Kidney (tissue), 14 donors: ENCODE results near the gene ZNF692. TPM values are rescaled to one million over a fixed set of nuclear protein-coding genes. Genes with fewer than 3 reads are reported as not detected.

ENCODE experiments used
- DNase-seq, 5 donors: peaks; one replicate each; pipeline ENCODE4 v3.0.0-alpha.2; 2013 to 2020
- FAIRE-seq: peaks from 2 replicates; lab custom pipeline; 2012; peaks lifted over from hg19 to GRCh38; lab: Jason Lieb, UNC
- H3K27ac ChIP-seq, 2 donors: one replicate each; pipeline ENCODE4 v1.7.0; 2013; ENCODE audit warnings: low read depth in 2 of 2, low read length in 2 of 2, inconsistent platforms in 1 of 2
- H3K27me3 ChIP-seq: one replicate; pipeline ENCODE4 v1.7.1; 2013; ENCODE audit warnings: low read length, inconsistent platforms; ENCODE audit not compliant: control insufficient read depth, insufficient read depth
- H3K36me3 ChIP-seq, 3 donors: one replicate each; pipeline versions ENCODE4 v1.7.0 to v1.7.1; 2013; ENCODE audit warnings: low read length in 3 of 3, control low read depth in 1 of 3, inconsistent platforms in 1 of 3; ENCODE audit not compliant: insufficient read depth in 3 of 3, control insufficient read depth in 2 of 3
- H3K4me1 ChIP-seq, 3 donors: one replicate each; pipeline versions ENCODE4 v1.7.0 to v1.7.1; 2013; ENCODE audit warnings: low read length in 3 of 3, inconsistent platforms in 1 of 3, low read depth in 1 of 3; ENCODE audit not compliant: control insufficient read depth in 2 of 3, insufficient read depth in 2 of 3
- H3K4me3 ChIP-seq, 3 donors: one replicate each; pipeline versions ENCODE4 v1.7.0 to v1.8.1; 2013; ENCODE audit warnings: low read length in 3 of 3, control low read depth in 1 of 3, inconsistent platforms in 1 of 3
- H3K9ac ChIP-seq, 3 donors: one replicate each; pipeline versions ENCODE4 v1.7.0 to v1.7.1; 2013; ENCODE audit warnings: low read length in 3 of 3, control low read depth in 1 of 3, inconsistent platforms in 1 of 3
- H3K9me3 ChIP-seq, 3 donors: one replicate each; pipeline versions ENCODE4 v1.7.0 to v1.7.1; 2013; ENCODE audit warnings: low read length in 3 of 3, control low read depth in 1 of 3, inconsistent platforms in 1 of 3; ENCODE audit not compliant: control insufficient read depth in 2 of 3, insufficient read depth in 1 of 3
- intact Hi-C: fragments of 100-400 bp; cut with DNase I; formaldehyde crosslinking; loops from one replicate; pipeline ENCODE4 v1.11.1; 2022
- polyA plus RNA-seq: library from polyadenylated mRNA; stranded (reverse); fragments of 350-450 nt; fragmentation: Illumina TruSeq; extraction: RNeasy Lipid Tissue Mini Kit (QIAGEN cat#74804); gene quantifications from one replicate; pipeline ENCODE4 v1.2.3, GENCODE V29; 2014; ENCODE audit warnings: low read depth, low replicate concordance; ENCODE audit not compliant: insufficient read depth
- total RNA-seq: library from RNA; stranded (reverse); fragmentation: NEBNext Ultra II Directional; extraction: Animal tissue kit (Norgen Biotek cat#: 25700); gene quantifications from one replicate; pipeline ENCODE4 v1.2.1, GENCODE V29; 2021
- TF ChIP-seq, protein P1 (sequence below): IDR thresholded peaks from 3 replicates; pipeline ENCODE4 v1.5.1; 2012; ENCODE audit warnings: mild to moderate bottlenecking, moderate library complexity, borderline replicate concordance; ENCODE audit not compliant: insufficient read depth; ENCODE audit errors: extremely low read depth
- donor health status: control.
- donor health status: control.
- donor health status: control.
- donor health status: control.
- donor health status: control.
- donor health status: DM: yes; HTN: yes; CAD: no.
- donor health status: Normal renal cell carcinoma (clear cell type).

The ZNF692 gene
- total and polyA plus RNA-seq, 2 donors from 2014 or later, result 29.6 to 34.4 TPM

DNA sequence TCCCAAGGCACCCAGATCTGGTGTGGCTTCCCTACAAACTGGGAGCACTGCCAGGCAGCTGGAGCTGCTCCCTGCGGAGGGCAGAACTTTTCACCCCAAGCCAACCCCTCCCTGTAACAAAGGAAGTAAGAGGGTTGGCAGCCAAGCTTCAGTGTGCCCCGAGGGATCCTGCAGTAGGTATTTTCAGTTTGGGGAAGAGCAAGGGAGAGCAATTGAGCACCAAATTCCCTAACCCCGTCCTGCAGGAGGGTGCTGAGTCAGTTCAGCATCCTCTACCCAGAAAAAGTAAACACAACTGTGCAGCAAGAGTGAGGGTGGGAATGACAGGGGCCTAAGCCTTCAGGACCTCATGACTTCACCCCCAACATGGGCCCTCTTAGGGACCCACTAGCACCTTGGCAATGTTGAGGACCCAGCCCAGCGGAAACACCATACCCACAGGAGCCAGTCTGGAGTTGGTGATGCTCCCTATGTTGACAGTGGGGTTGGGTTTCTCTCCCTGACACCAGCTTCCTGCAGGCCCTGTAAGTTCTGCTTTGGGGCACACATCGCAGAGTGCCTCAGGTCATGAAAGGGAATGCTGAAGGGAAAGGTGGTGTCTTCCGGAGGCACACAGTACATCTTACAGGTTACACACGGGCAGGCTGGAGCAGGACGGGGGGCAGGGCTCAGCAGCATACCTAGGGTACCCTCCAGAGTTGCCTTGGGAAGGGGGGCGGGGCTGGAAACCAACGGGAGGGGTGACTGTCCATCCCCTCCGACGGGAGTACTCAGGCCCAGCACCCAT is 48.0 kb downstream of the ZNF692 start:
- FAIRE-seq, result no peak

DNA sequence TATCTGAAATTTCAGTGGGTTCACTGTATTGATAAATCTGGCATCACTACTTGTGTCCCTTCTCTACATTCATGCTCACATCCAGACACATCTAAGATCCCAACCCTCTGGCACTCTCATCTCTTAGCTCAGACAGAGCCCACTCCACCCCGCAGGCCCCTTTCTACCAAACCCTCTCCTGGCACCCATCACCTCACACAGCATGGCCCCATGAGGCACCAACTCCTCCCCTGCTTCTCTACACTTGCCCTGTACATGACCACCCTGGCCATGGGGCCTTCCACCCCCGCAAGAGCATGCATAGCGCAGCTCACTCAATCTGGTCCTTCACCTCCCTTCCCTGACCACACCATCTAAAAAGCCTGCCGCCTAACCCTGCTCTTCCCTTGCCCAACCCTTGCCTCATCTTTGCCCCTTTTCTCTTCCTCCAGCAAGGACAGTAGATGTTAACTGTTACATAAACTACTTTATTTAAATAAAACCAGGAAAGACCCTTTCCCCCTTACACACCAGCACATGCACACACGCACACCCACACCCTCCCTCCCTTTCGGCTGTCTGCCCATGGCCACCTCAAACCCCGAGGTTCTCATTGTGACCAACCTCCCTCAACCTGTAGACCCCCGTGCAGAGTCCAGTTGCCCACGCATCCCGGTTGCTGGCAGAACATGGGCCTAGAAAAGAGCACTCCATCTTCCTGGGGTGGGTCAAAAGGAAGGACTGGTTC is 48.7 kb downstream of the ZNF692 start:
- no peaks in the 10 kb centered on the region for H3K9me3 ChIP-seq
- no peak overlapping the region for H3K4me3 ChIP-seq
- H3K36me3 ChIP-seq, result peaks cover 0 to 25% (median 19%) of the 10 kb centered on the region in 3 donors
- H3K27me3 ChIP-seq, result no peaks in the 10 kb centered on the region
- TF ChIP-seq, protein P1, sequence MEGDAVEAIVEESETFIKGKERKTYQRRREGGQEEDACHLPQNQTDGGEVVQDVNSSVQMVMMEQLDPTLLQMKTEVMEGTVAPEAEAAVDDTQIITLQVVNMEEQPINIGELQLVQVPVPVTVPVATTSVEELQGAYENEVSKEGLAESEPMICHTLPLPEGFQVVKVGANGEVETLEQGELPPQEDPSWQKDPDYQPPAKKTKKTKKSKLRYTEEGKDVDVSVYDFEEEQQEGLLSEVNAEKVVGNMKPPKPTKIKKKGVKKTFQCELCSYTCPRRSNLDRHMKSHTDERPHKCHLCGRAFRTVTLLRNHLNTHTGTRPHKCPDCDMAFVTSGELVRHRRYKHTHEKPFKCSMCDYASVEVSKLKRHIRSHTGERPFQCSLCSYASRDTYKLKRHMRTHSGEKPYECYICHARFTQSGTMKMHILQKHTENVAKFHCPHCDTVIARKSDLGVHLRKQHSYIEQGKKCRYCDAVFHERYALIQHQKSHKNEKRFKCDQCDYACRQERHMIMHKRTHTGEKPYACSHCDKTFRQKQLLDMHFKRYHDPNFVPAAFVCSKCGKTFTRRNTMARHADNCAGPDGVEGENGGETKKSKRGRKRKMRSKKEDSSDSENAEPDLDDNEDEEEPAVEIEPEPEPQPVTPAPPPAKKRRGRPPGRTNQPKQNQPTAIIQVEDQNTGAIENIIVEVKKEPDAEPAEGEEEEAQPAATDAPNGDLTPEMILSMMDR, result no peak
- peaks cover 0 to 24% (median 22%) of the 10 kb centered on the region in 3 donors for H3K4me1 ChIP-seq
- no peak overlapping the region for H3K27ac ChIP-seq
- no peak for FAIRE-seq
- H3K9ac ChIP-seq, result no peak overlapping the region
- intact Hi-C loops, result no loop called here
- DNase-seq, result no peak

More for the DNA sequence above, 48.0 kb downstream of the ZNF692 start:
- Histone ChIP-seq H3K36me3 (peaks cover 3 to 30% (median 25%) of the 10 kb centered on the region in 3 donors), H3K4me1 (peaks cover 0 to 18% (median 15%) of the 10 kb centered on the region in 3 donors), H3K27ac (no peak overlapping the region), H3K27me3 (no peaks in the 10 kb centered on the region), H3K9me3 (no peaks in the 10 kb centered on the region), H3K9ac (no peak overlapping the region), H3K4me3 (no peak overlapping the region)
- DNase-seq, result no peak
- intact Hi-C loops, result no loop called here
- TF ChIP-seq, protein P1, result no peak

DNA sequence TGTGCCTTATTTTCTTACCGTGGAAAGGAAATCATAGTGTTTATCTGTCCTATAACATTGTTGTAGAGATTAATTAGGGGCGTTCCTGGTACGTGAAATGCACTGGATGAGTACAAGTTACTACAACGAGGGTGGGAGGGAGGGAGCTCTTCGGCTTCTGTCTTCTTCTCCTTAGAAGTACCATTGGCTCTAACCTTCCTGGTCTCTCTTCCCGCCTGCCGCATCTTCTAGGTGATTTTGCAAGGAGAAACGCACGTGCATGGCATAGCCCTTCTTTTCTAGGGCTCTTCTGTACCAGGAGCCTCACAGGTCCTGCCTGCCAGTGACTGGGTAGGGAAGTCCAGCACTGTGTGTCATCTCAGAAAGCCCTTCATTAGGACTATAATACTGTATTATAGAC is 50.0 kb downstream of the ZNF692 start:
- TF ChIP-seq, protein P1, result no peak
- H3K9me3 ChIP-seq, result no peaks in the 10 kb centered on the region
- H3K36me3 ChIP-seq, result peaks cover 0 to 14% (median 11%) of the 10 kb centered on the region in 3 donors
- H3K27ac ChIP-seq, result no peak overlapping the region
- DNase-seq (no peak), FAIRE-seq (no peak)
- intact Hi-C loops, result no loop called here
- no peak overlapping the region for H3K9ac ChIP-seq
- peaks cover 0 to 28% (median 28%) of the 10 kb centered on the region in 3 donors for H3K4me1 ChIP-seq
- no peak overlapping the region for H3K4me3 ChIP-seq
- H3K27me3 ChIP-seq, result no peaks in the 10 kb centered on the region
